Measurements from ENCODE around the gene ARID3A.

DNA sequence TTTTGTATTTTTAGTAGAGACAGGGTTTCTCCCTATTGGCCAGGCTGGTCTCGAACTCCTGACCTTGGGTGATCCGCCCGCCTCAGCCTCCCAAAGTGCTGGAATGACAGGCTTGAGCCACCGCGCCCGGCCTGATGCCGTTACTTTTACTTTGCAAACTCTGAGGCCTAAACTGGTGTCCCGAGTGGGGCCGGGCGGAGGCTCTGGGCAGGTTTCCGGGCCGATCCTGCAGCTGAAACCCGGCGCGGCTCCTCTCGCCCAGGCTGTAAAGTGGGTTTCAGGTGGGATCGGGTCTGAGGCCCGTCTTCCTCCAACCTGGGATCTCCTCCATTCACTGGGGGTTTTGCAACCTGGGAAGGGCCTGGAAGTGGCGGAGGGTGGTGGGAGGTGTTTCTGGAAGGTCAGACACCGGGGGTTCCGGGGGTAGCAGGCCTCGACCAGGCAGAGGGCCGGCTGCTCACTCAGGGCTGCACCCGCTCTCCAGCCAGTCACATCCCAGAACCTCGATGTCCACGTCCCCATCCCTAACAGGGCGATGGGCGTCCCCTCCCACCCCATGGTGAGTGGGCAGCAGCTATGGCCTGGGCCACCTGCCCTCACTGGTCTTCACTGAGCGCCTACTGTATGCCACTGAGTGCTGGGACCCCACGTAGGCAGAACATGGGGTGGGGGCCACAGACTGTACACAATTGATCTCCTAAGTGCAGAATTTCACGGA lies 37.0 kb downstream of the ARID3A start:
- TF ChIP-seq POLR2AphosphoS5 (IDR thresholded peaks at IDR 0.05; ENCODE audit: borderline replicate concordance, low read depth, low read length) = no peak
- no peak for TF ChIP-seq EZH2 (IDR thresholded peaks at IDR 0.05)
- no peak for TF ChIP-seq FOXP2 (optimal IDR thresholded peaks at IDR 0.05; ENCODE audit: control extremely low read depth, extremely low read length, insufficient read depth)

Data from SK-N-MC (cell line).